Measurements from ENCODE around the gene DOCK3.
A peak's percentile ranks its signal among the peaks of the same experiment; 100 is the strongest.
"Not testable (repeated sequence)": the region's sequence is repeated elsewhere in the genome, so short reads cannot be mapped to it uniquely, and the experiment has no call there.

The DOCK3 gene

GRCh38 chr3:50913260-50913659 lies 238.5 kb downstream of the DOCK3 start:
- no peak for DNase-seq

GRCh38 chr3:50922071-50922470 lies 247.3 kb downstream of the DOCK3 start:
- DNase-seq = not testable (repeated sequence)

GRCh38 chr3:50923955-50924354 lies 249.2 kb downstream of the DOCK3 start:
- DNase-seq = no peak

GRCh38 chr3:50924638-50925037 lies 249.9 kb downstream of the DOCK3 start:
- DNase-seq = no peak

- DNase-seq = no peak
Observed at GRCh38 chr3:50926868-50927267, 252.1 kb downstream of the DOCK3 start.

GRCh38 chr3:50930371-50931208 lies 255.9 kb downstream of the DOCK3 start:
- DNase-seq = no peak

- DNase-seq = not testable (repeated sequence)
Observed at GRCh38 chr3:50932918-50933317, 258.2 kb downstream of the DOCK3 start.

- DNase-seq = no peak
Observed at GRCh38 chr3:50936389-50936788, 261.7 kb downstream of the DOCK3 start.

- DNase-seq = no peak
Observed at GRCh38 chr3:50947419-50947818, 272.7 kb downstream of the DOCK3 start.

GRCh38 chr3:50950591-50950990 lies 275.9 kb downstream of the DOCK3 start:
- peak in 1 of 2 donors; percentile 12 for DNase-seq

GRCh38 chr3:50953825-50954414 lies 279.2 kb downstream of the DOCK3 start:
- no peak for DNase-seq

- DNase-seq = no peak
Observed at GRCh38 chr3:50961386-50961785, 286.7 kb downstream of the DOCK3 start.

GRCh38 chr3:50971487-50971924 lies 296.8 kb downstream of the DOCK3 start:
- DNase-seq = peak; percentile 67 to 83

- no peak for DNase-seq
Observed at GRCh38 chr3:50972029-50972428, 297.3 kb downstream of the DOCK3 start.

- DNase-seq = not testable (repeated sequence)
Observed at GRCh38 chr3:50978586-50978985, 303.9 kb downstream of the DOCK3 start.

GRCh38 chr3:50978991-50979667 lies 304.4 kb downstream of the DOCK3 start:
- DNase-seq = no peak

- DNase-seq = no peak
Observed at GRCh38 chr3:50982540-50983325, 308.0 kb downstream of the DOCK3 start.

GRCh38 chr3:50983887-50984286 lies 309.2 kb downstream of the DOCK3 start:
- DNase-seq = no peak

- DNase-seq = no peak
Observed at GRCh38 chr3:50985893-50986292, 311.2 kb downstream of the DOCK3 start.

- DNase-seq = no peak
Observed at GRCh38 chr3:50986726-50987125, 312.0 kb downstream of the DOCK3 start.

GRCh38 chr3:50994537-50994936 lies 319.8 kb downstream of the DOCK3 start:
- no peak for DNase-seq

- no peak for DNase-seq
Observed at GRCh38 chr3:50995085-50995824, 320.5 kb downstream of the DOCK3 start.
